NCI-H2196 treated with DMSO at 0.1 percent for 48 hours (cell line): ENCODE measurements around the gene ARFGAP3.
A peak's percentile ranks its signal among the peaks of the same experiment; 100 is the strongest.
"Not testable (repeated sequence)": the region's sequence is repeated elsewhere in the genome, so short reads cannot be mapped to it uniquely, and the experiment has no call there.

ENCODE experiments used
- DNase-seq: peaks from one replicate; lab custom pipeline; 2025; ENCODE audit not compliant: unreplicated experiment; lab: John Stamatoyannopoulos, UW

Gene ARFGAP3

DNA sequence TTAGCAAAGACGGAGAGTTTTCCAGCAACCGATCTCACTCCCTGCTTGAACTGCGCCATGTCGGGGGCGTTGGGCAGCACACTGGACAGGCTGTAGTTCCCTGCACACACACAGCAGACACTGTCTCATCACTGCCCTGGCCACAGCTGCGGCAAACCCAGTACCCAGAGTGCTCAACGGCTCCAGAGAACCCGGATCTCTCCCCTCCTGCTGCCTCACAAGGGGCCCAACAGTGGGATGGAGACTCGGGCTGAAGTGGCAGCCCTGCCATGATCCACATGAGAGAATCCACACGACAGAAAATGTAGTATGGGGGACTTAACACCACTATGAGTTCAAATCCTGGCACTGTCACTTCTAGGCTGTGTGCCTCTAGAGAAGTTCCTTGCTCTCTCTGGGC lies 58.0 kb downstream of the ARFGAP3 start:
- no peak for DNase-seq

DNA sequence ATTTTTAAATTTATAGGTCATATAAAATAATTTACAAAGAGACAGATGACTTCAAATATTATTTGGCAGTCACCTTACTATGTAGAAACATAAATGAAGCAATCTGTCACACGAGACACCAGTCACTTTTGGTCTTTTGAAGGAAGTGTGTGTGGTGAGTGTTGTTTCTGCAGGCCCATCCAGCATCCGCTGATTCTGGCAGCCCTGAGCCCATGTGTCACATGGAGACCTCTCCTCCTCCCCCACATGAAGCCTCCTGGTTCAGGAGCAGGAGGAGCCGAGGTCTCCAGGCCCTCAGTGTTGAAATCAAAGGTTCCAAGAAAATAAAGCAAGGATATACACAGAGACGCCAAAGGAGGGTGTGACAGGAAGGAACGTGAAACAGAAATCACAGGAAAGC lies 60.1 kb downstream of the ARFGAP3 start:
- DNase-seq, result no peak

DNA sequence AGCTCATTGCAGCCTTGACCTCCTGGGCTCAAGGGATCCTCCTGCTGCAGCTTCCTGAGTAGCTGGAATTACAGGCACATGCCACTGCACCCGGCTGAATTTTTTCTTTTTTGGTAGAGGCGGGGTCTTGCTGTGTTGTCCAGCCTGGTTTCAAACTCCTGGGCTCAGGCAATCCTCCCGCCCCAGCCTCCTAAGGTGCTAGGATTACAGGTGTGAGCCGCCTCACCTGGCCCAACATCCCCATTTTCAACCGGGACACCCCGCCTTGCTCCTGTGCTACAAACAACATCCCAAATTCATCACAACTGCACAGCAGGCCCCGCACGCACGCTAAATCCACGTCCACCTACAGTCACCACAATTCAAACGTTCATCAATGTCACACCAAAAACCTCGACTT lies 61.0 kb downstream of the ARFGAP3 start:
- DNase-seq, result no peak

DNA sequence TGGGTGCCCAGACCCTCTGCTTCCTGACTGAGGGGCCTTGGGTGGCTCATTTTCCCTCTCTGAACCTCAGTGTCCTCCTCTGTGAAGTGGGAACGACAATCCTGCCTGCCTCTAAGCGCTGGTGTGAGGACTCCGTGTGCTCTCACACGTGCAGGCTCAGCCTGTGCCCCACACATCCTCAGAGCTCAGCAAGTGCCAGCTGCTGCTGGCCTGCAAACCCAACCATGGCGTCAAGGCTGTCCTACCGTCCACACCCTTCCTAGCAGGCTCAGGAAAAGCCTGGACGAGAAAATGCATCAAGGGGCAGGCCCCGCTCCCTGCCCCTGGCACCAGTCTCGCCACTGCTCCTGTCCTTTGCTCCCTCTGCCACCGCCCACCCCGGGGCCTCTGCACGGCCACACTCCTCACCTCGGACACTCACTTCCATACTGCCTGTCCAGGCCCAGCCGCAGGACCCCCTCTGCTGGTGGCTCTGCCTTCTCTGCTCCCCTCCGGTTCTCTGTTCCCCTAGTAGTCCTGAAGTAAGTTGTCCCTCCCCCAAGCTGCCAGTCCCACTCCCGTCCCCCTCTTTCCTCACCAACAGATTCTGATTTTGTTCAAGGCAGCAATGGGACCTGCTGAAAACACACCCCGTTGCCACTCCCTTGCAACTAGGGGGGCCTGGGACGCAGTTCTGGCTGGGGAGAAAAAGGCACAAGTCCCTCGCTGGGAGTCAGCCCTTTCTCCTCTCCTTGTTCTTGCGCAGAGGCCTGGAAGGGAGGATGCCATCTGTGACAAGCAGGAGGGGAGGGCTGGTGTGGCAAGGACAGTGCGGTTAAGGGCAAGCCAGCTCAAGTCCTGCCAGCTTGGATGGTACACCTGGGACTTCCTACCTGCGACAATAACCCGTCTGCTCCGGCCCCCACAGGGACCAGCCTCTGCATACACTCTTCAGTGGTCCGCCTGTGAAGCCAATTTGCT lies 62.2 kb downstream of the ARFGAP3 start:
- no peak for DNase-seq

DNA sequence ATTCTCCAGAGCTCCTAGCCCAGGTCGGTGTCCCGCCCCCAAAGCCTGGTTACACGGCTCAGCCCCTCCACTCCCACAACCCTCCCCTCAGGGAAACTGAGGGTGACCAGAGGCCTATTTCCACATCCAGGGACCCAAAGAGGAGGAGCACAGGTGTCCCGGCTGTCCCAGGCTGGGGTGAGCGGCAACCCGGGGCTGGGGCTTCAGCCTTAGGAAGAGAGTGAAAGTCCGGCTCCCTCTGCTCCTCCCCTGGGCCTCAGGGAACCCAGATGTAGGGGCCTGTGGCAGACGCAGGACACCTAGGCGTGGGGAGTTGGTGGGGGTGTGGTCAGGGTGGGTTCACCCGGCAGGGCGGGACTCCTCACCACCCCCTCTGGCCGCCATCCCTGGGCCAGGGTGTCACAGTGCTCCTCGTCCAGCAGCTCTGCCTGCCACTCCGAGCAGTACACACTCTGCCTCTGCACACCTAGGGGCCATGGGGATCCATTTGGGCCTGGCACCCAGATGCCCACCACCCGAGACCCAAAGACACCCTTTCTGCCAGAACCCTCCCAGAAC lies 63.1 kb downstream of the ARFGAP3 start:
- DNase-seq, result no peak

DNA sequence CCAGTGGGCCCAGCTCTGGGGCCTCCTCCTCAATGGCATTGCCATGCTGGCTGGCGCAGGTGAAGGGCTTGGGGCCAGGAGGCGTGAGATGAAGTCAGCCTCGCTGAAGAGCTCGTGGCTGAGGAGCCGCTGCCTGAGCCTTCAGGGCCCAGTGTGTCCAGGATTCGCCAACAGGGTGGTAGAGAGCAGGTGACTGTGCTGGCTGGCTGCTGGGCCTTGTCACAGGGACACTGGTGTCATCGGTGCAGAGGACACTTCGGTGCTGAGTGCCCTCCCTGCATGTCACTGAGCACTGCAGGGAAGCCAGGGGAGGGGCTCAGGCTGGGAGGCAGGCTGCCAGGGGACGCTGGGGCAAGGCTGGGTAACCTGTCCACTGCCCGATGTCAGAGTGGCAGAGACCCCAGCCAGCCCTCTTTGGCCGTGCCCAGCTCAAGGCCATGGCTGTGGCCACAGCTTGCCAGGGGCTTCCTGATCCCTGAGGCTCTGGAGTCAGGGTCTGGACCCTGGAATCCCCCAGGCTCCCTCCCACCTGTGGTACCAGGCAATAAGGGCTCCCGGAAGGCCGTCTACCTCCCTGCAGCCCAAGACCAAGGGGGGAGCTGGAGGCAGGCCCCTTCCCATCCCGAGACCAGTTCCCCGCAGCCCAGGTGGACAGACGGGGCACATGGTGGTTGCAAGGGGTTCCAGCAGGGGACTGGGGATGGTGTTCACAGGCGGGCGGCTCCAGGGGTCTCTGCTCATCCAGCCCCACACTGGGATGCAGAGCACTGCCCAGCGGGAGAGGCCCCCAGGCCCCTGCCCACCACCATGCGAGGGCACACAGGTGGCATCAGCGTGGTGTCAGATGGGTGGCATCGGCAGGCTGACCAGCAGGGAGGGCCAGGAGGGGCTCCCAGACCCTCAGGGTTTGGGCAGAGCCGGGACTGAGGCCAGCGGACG lies 63.9 kb downstream of the ARFGAP3 start:
- no peak for DNase-seq

DNA sequence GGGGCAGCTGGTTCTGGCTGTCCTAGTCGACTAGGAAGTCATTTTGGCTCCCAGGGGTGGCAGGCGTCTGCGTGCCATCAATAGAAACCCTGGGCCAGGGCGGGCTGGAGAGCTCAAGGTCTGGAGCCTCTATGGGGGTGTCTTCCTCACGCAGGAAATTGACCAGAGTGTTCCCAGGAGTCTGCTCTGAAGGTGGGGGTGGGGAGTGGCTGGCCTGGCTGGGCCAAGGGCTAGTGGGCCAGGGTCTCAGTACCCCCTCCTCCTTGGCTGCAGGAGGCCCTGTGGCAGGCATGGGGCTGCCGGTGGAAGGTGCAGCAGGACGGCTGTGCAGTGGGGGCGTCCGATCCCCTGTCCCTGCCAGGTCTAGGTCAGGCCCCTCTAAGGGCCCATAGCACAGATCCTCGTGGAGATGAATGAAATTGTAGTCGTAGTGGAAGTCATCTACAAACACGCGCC lies 64.6 kb downstream of the ARFGAP3 start:
- DNase-seq, result no peak

DNA sequence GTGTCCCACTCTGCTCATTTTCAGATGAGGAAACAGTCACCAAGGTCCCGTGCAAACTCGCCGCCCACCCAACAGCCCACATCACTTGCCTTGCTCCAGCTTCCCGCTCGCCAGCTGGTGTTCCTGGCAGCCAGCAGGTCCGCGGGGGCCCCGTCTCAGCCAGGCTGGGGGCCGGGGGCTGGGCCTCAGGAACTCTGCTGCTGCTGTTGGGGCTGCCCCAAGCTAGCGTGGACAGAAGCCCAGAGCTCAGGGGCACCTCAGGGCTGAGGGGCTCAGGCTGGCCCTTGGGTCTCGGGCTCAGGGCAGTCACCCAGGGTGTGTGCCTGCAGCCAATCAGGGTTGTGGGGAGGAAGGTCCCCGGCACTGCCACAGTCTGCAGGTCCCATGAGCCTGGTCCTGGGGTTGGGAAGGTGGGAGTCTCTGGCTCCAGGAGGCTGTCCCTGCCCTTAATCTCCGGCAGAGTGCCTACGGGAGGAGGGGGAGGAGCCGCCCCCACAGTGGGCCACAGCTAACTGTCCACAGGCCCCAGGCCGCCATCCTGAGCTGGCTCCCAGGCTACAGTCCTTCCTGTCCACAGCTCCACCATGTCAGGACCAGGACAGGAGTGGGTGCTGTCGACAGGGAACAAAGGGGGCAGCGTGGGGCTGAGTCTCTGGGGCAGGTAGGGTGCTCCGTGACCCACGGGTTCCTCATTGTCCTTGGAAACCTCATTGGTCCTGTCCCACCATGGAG lies 65.2 kb downstream of the ARFGAP3 start:
- no peak for DNase-seq

DNA sequence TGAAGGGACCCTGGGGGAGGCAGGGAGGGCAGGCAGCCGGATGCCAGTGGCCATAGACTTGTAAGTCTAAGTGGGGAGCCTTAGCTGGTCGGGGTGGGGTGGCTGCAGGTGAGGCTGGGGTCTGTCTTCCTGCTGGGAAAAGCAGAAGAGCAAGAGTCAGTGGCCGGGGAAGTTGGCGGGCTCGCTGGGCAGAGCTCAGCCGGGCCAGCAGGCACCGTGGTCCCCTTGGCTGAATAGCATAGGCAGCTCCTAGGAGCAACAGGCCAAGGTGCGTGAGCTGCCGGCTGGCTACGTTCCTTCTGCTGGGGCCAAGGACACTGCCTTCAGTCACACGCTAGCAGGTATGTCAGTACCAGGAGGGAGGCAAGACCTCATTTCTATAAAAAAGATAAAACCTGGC lies 68.6 kb downstream of the ARFGAP3 start:
- DNase-seq, result no peak

DNA sequence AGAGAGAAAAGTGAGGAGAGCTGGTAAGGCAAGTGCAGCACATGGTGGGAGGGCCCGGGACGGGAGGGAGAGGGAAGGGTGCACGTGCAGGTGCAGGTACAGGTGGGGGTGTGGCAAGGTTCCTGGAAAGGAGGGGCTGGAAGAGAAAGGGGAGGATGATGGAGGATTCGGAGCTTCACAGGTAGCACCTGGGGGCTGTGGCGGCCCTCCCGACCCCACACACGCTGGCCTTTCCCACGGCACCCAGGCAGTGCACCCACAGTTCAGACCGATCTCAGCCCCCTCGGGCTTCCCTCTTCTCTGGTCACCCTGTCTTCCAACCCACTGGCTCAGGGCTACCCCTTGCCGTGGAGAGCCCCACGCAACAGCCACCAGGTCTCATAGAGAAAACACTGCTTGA lies 69.1 kb downstream of the ARFGAP3 start:
- no peak for DNase-seq

DNA sequence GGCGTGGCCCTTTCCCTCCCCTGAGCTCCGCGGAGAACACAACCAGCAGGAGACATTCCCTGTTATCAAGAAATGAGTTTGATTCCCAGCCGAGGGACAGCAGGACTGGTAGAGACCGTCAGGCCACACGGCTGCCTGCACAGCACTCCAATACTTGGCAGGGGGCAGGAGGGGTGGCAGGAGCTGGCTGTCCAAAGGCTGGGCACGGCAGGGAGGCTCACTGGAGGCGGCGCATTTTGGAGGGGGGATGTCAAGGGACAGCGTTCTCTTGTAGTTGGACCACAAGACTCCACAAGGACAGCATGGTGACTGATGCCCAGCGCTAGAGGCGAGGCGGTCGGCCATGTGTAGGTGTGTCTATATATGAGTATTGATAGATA lies 69.7 kb downstream of the ARFGAP3 start:
- no peak for DNase-seq

DNA sequence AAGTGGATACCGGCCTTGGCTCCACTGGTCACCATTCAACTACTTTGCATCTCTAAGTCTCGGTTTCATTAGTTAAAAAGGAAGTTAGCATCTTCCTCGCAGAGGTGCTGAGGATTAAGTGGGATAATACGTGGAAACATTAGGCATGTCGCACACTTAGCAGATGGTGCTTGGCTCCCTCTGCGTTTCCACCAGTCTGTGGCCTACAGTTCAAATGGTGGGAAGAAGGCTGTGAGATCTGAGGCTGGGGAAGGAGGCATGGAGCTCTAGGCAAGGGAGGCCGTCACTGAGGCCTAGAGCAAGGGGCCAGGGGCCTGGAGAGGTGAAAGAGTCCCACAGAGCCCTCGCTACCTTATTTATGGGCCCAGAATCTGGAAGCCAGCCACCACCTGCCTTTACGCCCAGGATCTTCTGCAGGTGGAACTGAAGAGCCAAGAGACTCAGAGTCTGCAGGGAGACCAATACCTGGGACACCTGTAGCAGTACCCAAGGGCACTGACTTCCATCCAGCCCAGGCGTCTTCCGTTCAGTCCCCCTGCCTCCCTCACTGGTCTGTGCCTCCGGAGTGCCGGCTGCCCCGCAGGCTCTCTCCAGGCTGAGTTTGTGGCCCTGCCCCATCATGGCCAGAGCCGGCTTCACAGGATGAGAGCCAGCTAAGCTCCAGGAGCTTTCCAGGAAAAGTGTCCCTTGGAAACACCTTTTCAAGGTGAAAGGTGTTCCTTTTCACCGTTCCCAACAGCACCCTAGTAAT lies 70.3 kb downstream of the ARFGAP3 start:
- DNase-seq, result no peak

DNA sequence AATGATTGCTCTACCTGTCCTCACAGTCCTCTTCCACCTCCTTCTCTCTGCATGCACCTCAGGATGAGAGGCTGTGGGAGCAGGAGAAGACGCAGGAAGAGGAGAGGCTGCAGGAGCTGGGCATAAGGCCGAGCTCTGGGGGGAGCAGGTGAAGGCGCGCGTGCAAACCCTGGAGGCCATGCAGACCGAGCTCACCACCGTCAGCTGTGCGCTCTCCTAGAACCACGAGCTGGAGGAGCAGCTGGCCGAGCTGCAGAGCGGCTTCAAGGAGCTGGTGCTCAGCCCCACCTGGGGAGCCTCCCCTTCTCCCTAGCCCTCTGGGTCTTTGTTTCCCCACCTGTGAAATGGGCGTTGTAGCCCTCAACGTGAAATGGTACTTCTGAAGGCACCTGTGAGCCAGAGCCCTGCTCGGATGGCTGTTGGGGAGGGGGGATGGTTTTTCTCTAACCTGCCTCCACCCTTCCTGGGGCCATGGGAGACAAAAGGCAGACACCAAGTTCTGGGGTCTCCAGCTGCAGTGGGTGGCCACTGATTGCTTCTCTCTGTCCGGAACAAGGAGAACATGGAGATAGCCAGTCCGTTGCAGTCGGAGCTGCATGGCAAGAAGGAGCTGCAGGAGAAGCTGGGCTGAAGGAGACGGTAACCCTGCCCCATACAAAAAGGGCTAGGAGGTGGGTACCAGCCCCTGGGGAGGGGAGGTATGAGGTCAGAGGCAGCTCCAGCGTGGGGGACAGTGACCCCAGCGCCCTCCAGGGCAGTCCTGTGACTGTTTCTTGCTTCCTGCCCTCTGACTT lies 71.2 kb downstream of the ARFGAP3 start:
- no peak for DNase-seq

DNA sequence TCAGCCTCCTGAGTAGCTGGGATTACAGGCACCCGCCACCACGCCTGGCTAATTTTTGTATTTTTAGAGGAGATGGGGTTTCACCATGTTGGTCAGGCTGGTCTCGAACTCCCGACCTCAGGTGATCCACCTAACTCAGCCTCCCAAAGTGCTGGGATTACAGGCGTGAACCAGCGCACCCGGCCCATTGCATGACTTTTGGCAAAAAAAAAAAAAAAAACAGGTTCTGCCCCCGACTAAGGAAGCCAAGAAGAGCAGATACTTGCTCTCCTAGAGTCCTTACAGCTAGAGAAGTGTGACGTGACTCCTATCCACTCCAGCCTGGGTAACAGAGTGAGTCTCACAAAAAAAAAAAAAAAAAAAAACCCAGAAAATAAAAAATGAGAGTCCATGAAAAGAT lies 74.8 kb downstream of the ARFGAP3 start:
- not testable (repeated sequence) for DNase-seq

DNA sequence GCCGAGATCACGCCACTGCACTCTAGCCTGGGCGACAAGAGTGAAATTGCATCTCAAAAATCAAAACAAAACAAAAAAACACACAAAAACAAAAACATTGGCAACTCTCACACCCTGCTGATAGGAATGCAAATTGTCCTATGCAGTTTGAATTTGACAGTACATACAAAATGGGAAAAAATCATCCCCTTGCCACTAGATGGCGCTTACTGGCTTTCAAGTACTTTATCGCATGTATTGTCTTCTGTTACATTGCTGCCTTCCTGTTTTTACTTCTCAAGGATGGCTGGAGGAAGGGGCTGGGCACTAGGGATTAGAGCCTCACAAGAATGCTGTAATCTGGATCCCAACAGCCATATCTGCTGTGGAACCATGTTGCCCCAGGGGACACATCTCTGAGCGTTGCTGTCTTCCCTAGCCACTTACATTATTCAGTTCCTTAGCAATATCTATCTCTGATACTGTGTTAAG lies 77.0 kb downstream of the ARFGAP3 start:
- peak; percentile 91 for DNase-seq

DNA sequence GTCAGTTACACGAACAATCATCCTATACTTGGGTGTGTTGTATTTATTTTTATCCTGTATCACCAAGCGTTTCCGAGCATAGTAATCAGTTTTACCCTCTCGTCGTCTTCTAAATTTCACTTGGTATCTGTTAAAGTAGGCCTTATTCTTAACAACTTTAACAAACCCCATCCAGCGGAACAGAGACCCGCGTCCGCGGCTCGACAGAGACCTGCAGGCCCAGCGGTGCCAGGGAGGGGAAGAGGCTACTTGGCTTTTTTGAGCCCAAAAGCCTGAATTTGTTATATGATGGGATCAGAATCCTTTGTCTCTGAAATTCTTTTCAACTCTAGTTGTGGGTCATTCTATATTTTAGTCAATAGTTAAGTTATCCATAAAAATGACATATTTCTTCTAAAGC lies 79.9 kb downstream of the ARFGAP3 start:
- no peak for DNase-seq

DNA sequence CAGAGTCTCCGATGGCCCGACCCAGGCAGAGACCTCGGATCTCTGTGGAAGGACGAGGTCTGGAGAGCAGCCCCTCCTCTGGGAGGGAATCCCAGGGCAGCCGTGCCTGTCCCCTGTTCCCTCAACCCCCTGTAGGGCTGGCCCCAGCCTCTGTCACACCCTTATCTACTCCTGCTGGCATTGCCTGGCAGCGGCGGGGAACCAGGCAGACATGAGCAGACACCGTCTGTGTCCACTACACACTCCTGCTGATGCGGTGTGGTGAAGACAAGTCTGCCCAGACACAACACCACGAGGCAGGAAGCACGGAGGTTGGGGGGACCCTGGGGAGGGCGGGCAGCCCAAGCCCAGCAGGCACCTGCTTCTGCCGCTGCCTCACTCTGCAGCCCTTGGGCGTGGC lies 83.9 kb downstream of the ARFGAP3 start:
- no peak for DNase-seq

DNA sequence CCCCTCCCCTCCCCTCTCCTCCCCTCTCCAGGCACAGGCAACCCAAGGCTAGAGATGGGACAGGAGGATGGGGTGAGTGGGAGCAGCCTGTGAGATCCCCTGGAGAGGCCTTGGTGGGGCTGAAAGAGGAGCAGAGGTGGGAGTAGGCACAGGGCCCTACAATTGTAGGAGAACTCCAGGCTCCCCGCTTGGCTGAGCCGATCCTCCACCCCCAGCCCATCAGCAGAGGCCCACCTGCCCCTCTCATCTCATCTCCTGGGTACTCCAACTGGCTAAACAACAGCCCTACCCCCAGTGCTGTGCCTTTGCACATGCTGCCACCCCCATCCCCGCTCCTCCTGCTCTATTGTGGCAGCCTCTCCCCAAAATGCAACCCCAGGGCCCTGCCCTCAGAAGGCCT lies 84.4 kb downstream of the ARFGAP3 start:
- no peak for DNase-seq

DNA sequence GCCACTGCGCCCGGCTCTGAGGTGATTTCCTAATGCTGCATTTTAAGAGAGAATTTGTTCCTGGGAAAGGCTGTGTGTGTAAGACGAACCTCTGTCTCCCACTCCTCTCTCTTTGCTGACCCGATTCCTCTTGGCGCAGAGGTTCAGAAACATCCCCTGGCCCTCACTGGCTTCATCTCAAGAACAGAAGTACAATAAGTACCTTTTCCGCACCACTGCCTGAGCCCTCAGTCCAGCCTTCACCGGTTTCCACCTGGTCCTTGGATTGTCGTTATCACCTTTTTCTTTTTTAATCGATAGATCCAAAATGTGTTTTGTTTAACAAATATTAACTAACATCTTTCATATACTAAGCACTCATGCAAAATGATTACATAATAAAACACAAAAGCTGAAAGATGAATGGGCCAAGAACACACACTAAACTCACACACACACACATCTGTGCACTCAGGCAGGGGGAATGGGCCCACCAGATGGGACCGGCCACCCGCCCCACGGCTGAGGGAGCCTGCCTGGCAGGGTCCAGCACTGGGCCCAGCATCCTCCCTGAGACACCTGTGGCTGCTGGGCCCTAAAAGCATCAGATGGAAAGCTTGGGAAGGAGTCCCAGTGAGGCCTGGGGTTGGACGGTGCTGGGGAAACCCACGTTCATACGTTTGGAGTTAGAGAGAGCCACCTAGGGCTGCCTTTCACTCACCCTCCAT lies 86.0 kb downstream of the ARFGAP3 start:
- no peak for DNase-seq
